ENCODE results near the gene AARS2.

AARS2 gene

DNA sequence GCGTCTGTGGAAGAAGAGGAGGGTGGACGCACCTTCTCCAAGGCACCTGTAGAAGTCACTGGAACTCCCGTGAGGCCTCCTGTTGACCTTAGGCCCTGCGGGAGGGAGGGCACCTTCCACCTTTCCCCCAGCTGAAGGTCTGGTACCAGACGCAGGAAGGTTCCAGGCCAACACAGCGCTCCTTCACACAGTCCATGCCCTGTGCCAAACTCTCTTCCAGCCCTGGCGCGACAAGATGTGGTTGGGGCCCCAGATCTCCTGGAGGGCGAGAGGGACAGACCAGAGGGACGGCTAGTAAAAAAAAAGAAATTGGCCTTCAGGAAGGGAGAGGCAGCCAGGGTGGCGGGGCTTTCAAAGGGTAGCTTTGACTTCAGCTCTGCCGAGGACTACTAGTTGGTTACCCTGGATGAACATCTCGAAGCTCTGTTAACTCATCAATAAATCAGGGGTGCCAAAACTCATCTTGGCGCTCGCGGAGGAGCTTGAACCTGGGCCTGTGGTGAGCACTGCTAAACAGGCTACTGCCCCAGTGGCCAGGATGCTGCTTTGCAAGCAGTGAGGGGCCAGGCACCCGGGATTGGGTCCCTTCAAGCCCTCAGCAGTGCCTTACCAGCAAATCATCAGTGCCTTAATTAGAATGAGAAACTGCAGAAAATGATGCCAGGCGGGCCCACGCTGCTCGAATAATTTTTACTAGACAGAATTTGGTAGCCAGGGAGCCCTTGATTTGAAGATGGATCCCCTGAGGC, 14.9 kb downstream of the AARS2 start:
- no peak for DNase-seq

DNA sequence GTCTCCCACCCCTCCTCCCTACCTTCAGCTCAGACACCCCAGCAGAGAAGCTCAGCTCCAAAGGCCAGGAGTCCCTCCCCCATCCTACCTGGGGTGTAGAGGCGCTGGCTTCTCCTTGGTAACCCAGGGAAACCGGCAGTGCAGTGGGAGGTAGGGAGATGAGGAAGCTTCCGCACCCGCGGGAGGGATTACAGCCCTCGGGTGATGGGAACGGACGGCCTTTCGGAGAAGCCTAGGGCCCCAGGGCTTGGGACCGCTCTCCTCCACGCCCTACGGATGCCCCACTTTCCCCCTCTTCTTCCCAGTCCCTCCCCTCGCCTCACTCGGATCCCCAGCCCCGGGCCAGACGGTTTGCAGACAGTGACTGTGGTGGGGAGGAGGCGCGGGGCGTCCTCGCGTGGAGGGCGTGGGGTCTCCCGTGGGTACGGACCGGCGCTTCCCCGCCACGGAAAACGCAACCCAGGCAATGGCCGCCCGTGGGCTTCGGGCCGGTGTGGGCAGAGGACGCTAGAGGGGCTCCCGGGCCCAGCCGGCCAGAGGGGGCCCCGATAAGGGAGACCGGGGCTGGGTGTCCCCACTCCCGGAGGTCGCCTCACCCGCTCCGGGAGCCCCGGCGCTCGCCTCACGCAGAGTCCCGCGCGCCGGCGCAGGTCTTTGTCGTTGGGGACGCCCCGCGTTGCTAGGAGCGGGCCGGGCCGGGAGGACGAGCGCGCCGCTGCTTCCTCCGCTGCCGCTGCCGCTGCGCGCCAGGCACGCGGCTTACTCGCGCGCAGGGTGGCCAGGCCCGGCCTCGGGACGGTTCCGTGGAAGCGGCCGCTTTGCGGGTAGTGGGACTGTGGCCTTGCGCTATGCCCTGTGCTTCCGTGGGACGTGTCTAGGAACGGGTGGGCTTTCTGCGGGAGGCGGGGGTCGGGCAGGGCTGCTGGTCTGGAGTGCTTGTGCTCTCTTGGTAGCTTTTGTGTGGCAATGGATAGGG, 15.8 kb downstream of the AARS2 start:
- DNase-seq = peak; percentile 10

DNA sequence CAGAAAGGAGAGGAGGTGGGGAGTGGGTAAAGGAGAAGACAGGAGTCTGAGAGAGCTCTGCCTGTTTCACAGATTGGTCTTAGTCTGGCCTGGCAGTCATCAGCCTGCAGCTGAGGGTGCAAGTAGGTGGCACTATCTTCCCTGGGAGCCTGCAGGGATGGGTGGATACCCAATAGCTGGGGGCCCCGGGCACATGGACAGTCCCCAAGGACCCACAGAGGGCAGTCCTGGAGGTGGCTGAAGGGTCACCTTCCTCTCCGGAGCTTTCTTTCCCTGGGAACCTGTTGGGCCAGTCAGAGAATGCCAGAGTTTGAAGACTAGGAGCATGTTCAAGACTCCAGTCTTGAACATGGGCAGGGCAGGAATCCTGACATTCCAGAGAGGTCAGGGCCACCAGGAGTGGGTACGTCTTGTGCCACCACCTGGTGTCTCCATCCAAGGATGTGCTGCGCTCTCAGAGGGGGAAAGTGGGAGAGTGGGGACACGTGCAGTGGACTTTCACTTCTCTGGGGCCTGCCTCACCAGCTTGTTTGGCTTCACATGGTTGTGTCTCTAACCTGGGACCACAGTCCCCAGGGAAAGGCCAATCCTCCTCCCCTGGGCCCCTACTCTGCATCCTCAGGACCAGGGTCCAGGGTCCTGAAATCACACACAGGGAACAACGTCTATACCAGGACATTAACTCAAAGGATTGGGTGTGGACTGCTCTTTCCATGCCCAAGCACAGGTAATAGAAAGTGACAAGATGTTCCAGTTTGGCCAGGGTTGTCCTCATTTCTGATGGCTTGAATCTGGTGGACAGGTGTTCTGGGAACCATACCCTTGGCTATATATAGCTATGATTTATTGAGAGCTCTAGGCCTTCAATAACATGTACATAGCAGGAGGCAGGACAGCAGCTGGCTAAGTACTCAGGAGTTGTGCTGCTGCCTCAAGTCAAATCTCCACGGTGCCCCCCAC, 18.0 kb downstream of the AARS2 start:
- no peak for DNase-seq

DNA sequence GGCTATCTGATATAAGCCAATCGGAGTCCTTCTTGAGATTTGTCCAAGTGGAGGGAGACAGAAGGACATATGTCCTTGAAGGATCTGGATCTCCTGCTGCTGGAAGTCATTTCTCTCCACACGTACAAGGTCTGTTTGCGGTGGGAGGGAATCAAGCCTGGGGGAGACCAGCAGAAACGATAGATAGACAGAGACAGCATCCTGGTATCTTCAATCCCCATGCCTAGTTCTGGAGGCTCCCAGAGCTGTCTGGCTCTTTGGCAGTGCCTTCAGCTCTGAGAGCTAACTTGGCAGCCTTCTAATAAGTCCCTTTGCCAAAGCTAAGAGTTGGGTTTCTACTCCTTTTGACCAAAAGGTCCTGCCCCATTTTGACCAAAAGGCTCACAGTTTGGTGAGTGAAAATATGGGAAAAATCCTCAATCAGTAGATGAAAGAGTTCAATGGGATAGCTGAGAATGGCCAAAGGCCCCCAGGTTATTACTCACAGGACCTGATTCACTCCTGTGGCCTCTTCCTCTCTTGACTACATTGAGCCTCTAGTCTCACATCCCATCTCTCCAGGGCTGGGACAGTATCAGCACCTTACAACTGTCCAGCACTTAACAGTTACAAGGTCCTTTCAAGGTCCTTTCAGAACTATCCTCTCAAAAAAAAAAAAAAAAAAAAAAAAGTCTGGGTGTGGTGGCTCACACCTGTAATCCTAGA, 20.3 kb downstream of the AARS2 start:
- DNase-seq = no peak

DNA sequence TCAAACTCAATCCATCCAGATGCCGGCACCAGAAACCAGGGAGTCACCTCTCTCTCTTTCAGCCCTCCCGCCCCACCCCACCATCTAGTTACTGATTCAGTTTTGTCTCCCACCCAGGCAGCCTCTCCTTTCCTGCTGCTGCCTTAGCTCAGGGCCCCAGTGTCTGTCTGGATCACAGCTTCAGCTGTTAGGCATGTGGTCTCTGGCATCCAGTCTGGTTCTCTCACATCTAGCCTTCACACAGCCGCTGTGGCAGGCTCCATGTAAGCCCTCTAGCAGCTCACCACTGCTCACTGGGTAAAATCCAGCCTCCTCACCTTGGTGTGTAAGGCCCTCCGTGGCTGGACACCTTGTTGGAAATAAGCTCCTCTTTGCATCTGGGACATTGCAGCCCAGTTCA, 21.3 kb downstream of the AARS2 start:
- DNase-seq = no peak

DNA sequence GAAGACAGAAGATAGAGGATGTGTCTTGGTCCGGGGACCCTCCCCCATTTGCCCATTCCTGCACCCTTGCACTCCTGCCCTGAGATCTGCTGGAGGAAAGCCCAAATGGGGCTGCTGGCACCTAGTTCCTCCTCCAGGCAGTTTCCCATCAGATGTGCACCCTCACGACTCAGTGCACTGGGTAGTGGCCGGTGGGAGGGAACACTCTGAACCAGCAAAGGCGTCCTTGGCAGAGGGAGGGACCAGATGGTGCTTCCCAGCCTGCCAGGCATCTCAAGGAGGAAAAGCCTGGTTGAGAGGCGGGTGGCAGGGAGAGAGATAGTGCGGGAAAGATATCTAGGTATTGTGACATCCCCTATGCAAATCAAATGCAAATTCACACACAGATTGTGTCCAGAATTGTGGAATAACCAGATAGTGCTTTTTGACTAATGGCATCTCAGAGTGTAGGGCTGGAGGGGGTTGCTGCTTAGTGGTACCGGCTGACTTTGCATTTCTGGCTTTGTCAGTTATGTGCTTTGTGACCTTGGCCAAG, 23.4 kb downstream of the AARS2 start:
- no peak for DNase-seq

DNA sequence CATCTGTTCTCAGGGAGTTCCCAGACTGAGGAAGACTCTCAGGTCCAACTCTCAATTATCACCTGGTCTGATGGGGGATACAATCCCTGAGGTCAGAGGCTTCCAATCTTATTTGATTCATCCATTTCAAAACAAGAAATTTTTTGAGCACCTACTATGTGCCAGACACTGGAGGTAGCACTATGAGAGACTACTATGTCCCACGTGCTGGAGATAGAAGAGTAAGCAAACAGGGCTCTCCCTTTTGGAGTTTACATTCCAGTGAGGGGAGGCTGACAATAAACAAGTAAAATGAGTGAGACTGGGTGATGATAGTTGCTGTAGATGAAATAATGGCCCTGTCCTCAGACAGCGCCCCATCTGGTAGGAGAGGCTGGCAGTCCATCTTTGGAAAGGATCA, 26.4 kb downstream of the AARS2 start:
- no peak for DNase-seq

DNA sequence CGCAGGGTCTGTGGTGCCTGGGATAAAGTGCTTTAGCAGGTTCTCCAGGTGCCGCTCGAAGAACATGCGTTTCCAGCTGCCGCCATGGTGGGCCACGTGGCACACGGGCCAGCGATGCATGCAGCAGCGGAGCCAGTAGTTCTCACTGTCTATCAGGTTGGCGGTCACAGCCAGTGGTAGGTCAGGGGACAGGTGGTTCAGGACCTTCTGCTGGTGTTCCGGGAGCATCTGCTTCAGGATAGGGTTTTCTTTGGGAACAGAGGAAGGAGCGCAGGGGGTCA, 26.9 kb downstream of the AARS2 start:
- no peak for DNase-seq

DNA sequence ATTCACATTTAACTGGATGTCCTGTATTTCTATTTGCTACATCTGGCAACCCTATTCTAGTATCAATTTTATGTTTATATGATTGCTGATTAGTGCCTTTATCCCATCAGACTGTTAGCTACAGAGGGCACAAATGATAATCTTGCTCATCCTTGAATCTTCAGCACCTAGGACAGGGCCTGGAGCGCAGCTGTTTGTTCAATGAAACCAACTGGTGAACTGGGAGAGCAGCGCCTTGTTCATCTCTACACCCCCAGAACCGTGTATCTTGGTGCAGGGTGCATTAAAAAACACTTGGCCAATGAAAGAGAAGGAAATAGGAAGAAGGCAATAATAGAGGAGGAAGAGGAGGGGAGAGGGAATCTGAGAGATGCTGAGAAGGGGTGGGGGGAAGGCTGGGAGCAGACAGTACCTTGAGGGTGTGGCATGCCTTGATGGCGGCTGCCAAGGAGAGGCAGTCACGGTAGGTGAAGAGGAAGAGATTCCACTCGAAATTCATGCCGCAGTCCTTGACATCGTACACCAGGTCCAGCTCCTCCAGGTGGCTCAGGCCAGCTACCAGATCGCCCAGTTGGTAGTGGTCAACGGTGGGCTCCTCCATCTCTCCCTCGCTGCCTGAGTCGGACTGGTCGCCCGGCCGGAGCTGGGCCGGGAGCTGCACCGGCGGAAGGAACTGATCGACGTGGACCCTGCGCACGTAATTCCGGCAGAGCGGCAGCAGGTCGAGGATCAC, 27.4 kb downstream of the AARS2 start:
- no peak for DNase-seq

DNA sequence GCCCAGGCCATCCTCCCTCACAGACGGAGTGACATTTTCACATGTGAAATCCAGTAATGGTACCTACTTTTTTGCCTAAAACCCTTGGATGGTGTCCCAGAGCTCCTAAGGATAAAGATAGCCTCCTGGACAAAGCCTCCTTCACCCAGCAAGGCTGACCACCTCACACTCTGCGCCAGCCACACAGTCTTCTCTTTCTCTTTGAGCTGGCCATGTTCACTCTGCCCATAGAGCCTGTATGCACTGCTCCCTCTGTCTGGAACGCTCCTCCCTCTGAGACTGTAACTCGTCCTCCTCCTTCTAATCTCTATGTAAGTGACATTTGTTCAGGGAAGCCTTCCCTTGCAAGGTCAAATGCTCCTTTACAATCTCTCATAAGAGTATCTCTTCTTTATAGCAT, 28.3 kb downstream of the AARS2 start:
- no peak for DNase-seq

DNA sequence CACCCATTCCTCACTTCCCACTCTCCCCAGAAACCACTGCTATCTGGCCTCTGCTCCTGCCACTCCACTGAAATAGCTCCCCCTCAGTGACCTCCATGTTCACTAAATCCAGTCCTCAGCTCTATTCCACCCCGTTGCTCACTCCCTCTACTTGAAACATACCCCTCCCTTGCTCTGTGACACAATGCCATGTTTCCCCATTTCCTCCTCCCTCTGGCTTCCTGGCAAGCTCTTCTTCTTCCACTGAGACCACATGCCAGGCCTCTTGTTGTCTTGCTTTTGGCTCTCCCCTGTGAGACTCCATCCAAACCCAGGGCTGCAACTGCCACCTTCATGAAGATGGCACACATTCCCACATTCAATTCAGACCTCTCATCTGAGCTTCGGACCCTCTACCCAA, 29.0 kb downstream of the AARS2 start:
- no peak for DNase-seq

DNA sequence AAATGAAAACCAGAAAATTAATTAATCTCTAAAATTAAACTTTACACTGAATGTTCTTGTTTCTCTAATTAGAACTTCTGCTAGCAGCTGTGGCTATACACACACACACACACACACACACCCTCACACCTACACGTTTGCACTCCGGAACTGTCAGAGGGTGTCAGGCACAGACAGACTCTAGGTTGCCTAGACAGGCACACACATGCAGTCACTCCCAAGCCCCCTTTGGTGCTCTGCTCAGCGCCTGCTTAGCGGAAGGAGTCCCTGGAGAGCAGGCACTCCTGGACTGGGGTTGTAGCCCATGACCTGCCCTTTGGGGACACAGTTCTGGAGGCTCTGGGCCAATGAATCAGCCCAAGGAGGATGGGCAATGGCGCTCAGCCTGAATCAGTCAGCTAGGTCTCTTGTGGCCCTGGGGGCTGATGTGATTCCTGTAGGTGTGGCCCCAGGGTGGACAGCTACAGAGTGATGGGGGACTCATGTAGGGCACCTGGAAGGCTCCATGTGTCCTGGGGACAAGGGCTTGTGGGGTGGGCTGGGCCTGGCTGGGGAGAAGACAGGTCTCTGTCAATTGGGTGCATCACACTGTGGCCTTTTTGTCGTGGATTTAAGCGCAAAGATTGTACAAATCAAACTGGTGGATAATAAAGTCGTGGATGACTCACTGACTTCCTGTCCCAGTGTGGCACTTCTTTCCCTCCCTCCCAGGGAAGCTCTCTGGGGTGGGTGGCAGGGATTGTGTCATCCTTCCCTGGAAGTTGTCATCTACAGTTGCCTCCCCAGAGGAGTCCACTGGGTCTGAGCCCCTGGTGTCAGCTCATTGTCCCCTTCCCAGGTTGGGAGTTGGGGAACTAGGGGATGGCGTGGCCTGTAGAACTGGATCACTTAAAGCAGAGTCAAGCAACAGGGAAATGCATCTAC, 34.1 kb downstream of the AARS2 start:
- no peak for DNase-seq

DNA sequence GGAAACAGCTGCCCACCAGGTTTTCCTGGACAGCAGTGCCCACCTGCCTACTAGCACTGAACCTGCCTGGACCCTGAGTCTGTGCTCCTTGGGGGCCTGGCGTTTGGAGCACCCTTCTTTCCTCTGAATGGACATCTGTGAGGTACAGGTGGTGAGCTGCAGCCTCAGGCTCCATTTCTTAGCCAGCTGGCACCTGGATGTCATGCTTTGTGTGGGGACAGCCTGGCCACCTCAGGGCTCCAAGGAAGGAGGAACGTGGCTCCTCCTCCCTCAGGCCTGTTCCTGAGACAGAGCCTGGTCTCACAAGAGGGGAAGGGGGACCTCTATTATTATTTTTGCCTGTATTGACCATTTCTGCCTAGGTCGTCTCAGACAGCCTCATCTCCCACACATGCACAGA, 34.8 kb downstream of the AARS2 start:
- DNase-seq = no peak

DNA sequence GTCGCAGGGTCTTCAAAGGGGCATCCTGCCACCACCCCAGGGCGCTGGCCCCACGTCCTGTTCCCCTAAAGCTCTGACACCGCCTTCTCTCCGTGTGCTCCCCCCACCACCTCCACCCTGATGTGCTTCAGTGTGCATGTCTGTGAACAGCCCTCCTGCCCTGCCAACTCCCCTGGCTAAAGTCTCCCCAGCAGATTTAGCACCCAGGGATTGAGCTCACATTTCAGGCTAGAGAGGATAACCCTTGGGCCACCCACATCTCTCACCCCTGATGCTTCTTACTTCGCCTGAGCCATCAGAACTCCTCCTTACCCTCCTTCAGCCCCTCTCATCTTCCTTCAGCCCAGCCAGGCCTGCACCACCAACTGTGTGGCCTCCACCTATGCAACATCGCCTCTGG, 35.4 kb downstream of the AARS2 start:
- no peak for DNase-seq

DNA sequence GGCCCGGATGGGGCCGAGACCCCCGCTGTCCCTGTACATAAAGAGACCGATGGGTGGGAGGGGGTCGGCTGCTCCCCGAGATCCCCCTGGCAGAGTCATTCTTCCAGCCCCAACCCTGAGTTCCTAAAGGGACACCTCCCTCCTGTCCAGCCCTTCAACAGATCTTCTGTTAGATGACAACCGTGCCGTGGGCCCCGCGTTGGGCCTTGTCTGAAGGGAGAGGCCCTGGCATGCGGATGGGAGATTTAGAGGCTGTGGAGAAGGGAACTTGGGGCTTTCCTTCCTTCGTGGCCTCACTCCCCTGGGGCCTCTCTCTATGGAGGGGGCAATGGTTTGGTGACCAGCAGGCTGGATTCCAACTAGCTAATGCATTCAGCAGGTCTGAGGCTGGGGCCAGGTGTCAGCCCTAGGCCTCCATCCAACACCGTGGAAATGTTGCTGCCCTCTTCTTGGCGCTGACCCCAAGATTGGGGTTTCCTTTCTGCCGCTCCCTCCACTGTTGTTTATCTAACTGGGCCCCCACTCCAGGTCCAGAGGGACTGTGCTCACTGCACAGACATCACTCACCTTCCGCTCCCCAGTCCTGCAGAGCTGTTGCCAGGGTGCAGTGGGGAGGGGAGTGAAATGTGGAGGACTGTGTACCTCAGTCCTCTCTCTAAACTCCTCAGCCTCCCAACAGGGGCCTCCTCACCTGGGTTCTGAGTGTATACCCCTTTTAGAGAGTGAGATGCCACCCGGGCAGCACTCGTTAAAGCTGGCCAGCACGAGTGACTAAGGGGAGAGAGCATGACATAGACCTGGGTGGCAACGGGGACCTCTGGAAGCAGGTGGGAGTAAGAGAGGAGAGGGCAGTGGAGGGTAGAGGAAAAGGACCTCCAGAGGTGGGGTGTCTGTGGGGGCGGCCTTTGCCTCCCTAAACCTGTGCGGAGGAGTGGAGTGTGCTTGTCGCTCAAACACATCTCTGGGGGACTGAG, 36.2 kb downstream of the AARS2 start:
- no peak for DNase-seq

DNA sequence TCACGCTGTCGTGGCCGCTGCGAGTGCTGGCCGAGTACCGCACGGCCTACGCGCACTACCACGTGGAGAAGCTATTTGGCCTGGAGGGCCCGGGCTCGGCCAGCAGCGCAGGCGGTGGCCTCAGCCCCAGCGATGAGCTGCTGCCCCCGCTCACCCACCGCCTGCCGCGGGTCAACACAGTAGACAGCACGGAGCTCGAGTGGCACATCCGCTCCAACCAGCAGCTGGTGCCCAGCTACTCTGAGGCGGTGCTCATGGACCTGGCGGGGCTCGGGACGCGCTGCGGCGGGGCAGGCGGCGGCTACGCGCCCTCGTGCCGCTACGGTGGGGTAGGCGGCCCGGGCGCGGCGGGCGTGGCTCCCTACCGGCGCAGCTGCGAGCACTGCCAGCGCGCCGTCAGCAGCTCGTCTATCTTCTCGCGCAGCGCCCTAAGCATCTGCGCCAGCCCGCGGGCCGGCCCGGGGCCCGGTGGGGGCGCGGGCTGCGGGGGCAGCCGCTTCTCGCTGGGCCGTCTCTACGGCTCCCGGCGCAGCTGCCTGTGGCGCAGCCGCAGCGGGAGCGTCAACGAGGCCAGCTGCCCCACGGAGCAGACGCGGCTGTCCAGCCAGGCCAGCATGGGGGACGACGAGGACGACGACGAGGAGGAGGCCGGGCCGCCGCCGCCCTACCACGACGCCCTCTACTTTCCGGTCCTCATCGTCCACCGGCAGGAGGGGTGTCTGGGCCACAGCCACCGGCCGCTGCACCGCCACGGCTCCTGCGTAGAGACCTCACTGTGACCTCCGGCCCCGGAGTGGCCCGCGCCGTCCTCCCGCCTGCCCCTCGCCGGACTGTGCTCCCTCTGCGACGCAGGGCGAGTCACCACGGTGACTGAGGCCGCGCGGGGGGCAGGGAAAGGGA, 37.1 kb downstream of the AARS2 start:
- DNase-seq = peak; percentile 16

DNA sequence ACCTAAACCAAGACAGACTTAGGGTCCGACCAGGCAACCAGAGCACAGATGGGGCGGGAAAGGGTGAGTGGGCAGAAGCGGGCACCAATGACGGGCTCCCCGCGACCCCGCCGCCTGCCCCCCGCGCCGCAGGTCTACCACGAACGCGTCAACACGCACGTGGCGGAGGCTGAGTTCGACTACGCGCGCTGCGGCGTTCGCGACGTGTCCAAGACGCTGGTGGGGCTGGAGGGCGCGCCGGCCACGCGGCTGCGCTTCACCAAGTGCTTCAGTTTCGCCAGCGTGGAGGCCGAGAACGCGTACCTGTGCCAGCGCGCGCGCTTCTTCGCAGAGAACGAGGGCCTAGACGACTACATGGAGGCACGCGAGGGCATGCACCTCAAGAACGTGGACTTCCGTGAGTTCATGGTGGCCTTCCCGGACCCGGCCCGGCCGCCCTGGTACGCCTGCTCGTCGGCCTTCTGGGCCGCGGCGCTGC, 37.8 kb downstream of the AARS2 start:
- DNase-seq = no peak

DNA sequence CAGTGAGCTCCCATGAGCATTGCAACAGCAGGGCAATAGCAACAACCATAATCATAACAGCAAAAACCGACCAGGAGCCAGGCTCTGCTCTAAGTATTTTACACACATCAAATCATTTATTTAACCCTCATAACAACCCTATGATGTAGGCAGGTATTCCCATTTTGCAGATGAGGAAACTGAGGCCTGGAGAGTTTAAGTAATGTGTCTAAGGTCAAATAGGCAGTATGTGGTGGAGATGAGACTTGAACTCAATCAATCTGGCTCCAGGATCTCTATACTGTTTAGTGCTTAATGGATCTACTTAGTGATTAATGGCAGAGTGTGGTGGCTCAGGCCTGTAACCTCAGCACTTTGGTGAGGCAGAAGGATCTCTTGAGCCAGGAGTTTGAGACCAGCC, 39.5 kb downstream of the AARS2 start:
- DNase-seq = no peak
